22Rv1 (cell line): ENCODE results near the gene WRAP73.

Experiments used
- ZFX ChIP-seq: fragments of 450-650 bp; IDR thresholded peaks from 2 replicates; pipeline ENCODE4 v1.6.1; 2017; ENCODE audit warnings: antibody characterized with exemption, borderline replicate concordance
- TF ChIP-seq, protein P1 (sequence below): fragments of 450-650 bp; IDR thresholded peaks from 2 replicates; pipeline ENCODE4 v1.5.1; 2017; ENCODE audit warnings: mild to moderate bottlenecking

DNA sequence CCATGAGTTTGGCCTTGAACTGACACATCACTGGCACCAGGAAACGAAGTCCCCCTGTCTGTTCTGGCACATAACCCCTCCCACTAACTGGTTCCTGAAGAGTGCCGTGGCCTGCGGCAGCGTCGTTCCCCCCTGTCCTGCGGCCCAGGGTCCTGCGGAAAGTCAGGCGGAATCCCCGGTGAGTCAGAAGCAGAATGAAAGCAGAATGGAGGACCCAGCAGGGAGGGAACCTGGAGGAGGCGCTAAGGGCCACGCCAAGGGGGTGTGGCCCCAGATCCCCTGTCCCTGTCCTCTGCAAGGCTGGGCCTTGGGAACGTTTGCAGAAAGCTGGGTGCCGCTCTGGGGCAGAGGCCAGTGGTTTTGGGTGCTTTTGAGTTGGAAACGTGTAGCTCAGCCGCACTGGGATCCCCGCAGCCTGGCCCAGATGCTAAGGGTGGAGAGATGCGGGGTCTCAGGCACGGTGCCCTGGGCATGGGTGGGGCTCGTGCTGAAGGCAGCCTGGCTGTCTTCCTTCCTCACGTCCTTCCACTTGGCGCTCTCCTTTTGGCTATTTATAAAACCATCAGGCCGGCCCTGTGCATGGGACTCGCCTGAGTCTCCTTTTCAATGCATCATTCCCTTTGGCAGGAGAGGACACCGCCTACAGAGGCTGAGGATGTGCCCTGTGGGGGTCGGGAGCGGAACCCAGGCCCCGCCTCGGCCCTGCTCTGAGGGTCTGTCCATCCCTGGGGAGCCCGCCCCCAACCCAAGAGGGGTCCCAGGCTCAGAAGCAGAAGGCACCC is 38.6 kb upstream of the WRAP73 start:
- TF ChIP-seq, protein P1, sequence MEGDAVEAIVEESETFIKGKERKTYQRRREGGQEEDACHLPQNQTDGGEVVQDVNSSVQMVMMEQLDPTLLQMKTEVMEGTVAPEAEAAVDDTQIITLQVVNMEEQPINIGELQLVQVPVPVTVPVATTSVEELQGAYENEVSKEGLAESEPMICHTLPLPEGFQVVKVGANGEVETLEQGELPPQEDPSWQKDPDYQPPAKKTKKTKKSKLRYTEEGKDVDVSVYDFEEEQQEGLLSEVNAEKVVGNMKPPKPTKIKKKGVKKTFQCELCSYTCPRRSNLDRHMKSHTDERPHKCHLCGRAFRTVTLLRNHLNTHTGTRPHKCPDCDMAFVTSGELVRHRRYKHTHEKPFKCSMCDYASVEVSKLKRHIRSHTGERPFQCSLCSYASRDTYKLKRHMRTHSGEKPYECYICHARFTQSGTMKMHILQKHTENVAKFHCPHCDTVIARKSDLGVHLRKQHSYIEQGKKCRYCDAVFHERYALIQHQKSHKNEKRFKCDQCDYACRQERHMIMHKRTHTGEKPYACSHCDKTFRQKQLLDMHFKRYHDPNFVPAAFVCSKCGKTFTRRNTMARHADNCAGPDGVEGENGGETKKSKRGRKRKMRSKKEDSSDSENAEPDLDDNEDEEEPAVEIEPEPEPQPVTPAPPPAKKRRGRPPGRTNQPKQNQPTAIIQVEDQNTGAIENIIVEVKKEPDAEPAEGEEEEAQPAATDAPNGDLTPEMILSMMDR, result no peak
- no peak for TF ChIP-seq ZFX
